Prostate gland (tissue), 2 donors: Measurements from ENCODE around the gene PSMA8.

ENCODE experiments used
- CTCF ChIP-seq, 4 experiments: fragments of 200-600 bp in 2 of 4; fragments of 450-650 bp in 2 of 4; sonication (generic) in 2 of 4; IDR thresholded peaks; 1 replicate in 3 of 4; 2 replicates in 1 of 4; pipeline ENCODE4 v1.5.1; 2016 to 2019; ENCODE audit warnings: antibody characterized with exemption in 4 of 4, mild to moderate bottlenecking in 2 of 4, moderate library complexity in 2 of 4
- POLR2A ChIP-seq: fragments of 450-650 bp; IDR thresholded peaks from one replicate; pipeline ENCODE4 v1.6.1; 2016; ENCODE audit warnings: antibody characterized with exemption, mild to moderate bottlenecking
- POLR2AphosphoS5 ChIP-seq: sonication (generic); formaldehyde crosslinking; IDR thresholded peaks from one replicate; pipeline ENCODE4 v1.6.1; 2017; ENCODE audit warnings: antibody characterized with exemption

GRCh38 chr18:26233208-26233607 lies 99.5 kb downstream of the PSMA8 start:
- TF ChIP-seq CTCF (IDR thresholded peaks at IDR 0.05), result no peak
- no peak for TF ChIP-seq POLR2A
- TF ChIP-seq POLR2AphosphoS5, result no peak
